WERI-Rb-1 (cell line): Measurements from ENCODE around the gene RAB33B.

Experiments used
- DNase-seq: peaks from one replicate; pipeline ENCODE4 v3.0.0-alpha.2; 2020
- H3K27ac ChIP-seq: fragments of 250-450 bp; sonication (Bioruptor Pico); 2 replicates; pipeline ENCODE4 v1.5.1; 2020; ENCODE audit warnings: mild to moderate bottlenecking, moderate library complexity
- H3K27me3 ChIP-seq: fragments of 250-450 bp; sonication (Bioruptor Pico); 2 replicates; pipeline ENCODE4 v1.5.1; 2021; ENCODE audit warnings: mild to moderate bottlenecking, low read depth, moderate library complexity; ENCODE audit not compliant: insufficient read depth, severe bottlenecking
- H3K36me3 ChIP-seq: fragments of 250-450 bp; sonication (Bioruptor Pico); 2 replicates; pipeline ENCODE4 v1.5.1; 2020; ENCODE audit warnings: mild to moderate bottlenecking, moderate library complexity
- H3K4me3 ChIP-seq: 2 replicates; pipeline ENCODE4 v1.5.1; 2011; ENCODE audit warnings: low read depth, mild to moderate bottlenecking, control low read depth, low read length
- H3K9me3 ChIP-seq: fragments of 250-450 bp; sonication (Bioruptor Pico); 2 replicates; pipeline ENCODE4 v1.5.1; 2021; ENCODE audit warnings: mild to moderate bottlenecking, moderate library complexity; ENCODE audit not compliant: severe bottlenecking
- TF ChIP-seq, protein P1 (sequence below): IDR thresholded peaks from 2 replicates; pipeline ENCODE4 v1.5.1; 2011; ENCODE audit warnings: low read depth, mild to moderate bottlenecking, control low read depth, inconsistent platforms, low read length

RAB33B gene

DNA sequence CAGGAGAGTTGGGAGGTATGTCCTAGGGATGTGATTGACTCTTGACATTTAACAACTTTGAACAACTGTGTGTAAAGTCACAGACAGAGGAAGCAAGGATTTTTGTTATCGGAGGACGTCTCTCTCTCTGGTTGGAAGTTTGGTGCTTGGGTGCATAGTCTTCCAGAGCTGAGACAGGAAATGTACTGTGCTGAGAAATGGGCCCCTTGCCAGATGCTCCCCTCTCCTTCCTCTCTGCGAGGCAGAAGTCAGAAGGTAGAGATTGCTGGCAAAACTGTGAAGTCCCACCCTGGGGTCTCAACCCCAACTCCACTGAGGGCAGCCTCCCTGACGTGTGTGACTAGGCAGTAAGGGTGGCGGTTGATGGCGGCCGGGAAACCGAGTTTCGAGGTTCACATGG, 52.9 kb downstream of the RAB33B start:
- TF ChIP-seq, protein P1, sequence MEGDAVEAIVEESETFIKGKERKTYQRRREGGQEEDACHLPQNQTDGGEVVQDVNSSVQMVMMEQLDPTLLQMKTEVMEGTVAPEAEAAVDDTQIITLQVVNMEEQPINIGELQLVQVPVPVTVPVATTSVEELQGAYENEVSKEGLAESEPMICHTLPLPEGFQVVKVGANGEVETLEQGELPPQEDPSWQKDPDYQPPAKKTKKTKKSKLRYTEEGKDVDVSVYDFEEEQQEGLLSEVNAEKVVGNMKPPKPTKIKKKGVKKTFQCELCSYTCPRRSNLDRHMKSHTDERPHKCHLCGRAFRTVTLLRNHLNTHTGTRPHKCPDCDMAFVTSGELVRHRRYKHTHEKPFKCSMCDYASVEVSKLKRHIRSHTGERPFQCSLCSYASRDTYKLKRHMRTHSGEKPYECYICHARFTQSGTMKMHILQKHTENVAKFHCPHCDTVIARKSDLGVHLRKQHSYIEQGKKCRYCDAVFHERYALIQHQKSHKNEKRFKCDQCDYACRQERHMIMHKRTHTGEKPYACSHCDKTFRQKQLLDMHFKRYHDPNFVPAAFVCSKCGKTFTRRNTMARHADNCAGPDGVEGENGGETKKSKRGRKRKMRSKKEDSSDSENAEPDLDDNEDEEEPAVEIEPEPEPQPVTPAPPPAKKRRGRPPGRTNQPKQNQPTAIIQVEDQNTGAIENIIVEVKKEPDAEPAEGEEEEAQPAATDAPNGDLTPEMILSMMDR = no peak
- no peaks in the 10 kb centered on the region for H3K36me3 ChIP-seq
- no peak for DNase-seq
- H3K27me3 ChIP-seq = no peaks in the 10 kb centered on the region
- H3K9me3 ChIP-seq = no peaks in the 10 kb centered on the region
- H3K4me3 ChIP-seq = no peak overlapping the region
- no peak overlapping the region for H3K27ac ChIP-seq

DNA sequence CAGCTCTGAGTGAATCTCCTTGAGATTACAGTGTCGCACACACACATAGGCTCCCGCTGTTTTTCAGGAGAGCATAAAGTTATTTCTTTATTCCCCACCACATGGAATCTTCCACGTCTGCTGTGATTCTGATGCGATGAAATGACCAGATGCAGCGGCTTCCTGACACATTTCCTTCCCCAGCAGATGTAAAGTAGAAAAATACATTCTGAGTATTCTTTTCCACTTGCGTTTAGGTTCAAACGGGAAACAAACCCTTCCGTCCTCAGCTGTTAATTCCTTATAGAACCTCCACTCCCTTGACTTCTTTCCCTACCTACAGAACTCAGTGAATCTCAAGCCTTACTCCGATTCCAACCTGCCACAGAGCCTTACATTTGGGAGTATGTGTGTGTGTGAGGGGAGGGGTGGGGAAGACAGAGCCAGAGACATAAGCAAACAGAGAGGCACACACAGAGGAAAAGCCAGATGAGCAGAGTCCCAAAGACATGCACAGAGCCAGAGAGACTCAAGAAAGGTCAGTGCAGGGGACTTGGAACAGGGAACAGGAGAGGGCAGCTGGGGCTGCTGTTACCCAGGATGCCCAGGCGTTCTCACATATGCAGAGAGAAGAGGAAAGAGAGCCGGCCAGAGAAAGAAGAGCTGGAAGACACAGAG, 54.8 kb downstream of the RAB33B start:
- no peaks in the 10 kb centered on the region for H3K9me3 ChIP-seq
- no peak for DNase-seq
- H3K36me3 ChIP-seq = no peaks in the 10 kb centered on the region
- no peaks in the 10 kb centered on the region for H3K27me3 ChIP-seq
- TF ChIP-seq, protein P1 = no peak
- no peak overlapping the region for H3K4me3 ChIP-seq
- H3K27ac ChIP-seq = no peak overlapping the region

DNA sequence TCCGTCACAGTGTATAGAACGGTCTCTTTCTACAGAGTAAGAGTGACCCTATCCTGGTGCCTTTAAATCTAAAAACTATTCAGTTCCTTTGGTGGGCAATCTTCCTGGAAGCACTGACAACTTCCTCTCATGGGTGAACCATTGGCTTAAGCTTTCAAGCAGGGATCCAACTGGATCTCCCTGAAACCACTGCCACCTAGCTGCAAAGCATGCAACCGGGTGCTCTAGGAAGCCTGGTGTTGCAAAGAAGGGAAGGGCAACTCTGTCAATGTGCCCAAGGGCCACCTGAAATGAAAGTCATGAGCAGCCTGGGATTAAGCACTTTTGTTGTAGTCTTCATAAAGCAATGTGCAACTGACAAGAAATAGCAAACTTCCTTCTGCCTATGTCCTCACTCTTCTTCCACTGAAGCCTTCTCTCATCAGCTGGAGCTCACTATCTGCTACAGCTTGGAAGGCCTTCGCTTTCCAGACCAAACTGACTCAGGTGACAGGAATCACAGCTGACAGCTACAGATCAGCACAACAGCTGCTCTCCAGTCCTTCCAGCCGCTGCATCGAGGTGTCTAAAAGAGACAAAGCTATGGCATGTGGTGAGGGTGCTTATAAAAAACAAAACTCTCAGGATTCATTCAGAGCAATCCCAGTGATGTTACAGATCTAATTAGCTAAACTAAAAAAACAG, 55.9 kb downstream of the RAB33B start:
- Histone ChIP-seq H3K27me3 (no peaks in the 10 kb centered on the region), H3K4me3 (no peak overlapping the region), H3K9me3 (no peaks in the 10 kb centered on the region), H3K27ac (no peak overlapping the region), H3K36me3 (no peaks in the 10 kb centered on the region)
- DNase-seq = peak; percentile 64
- TF ChIP-seq, protein P1 = peak; percentile 87

DNA sequence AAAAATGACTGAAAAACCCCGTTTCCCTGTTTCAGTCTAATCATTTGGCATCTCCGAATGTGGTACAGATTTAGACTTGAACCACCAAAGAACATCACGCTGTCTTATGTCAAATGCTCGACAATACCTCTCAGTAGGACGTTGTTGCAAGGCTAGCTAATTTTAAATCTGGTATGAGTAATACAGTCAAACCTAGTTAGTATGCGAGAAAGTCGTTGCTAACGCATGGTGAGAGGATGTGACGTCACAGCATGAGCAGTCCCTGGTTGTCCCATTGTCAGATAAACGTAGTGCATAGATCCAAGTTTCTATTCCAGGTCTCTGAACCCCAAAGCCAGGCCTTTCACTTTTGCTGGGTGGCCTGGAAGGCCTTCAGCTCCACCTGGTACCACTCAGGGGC, 57.4 kb downstream of the RAB33B start:
- no peaks in the 10 kb centered on the region for H3K36me3 ChIP-seq
- no peak overlapping the region for H3K27ac ChIP-seq
- H3K4me3 ChIP-seq = no peak overlapping the region
- no peak for DNase-seq
- TF ChIP-seq, protein P1 = no peak
- H3K9me3 ChIP-seq = no peaks in the 10 kb centered on the region
- no peaks in the 10 kb centered on the region for H3K27me3 ChIP-seq

DNA sequence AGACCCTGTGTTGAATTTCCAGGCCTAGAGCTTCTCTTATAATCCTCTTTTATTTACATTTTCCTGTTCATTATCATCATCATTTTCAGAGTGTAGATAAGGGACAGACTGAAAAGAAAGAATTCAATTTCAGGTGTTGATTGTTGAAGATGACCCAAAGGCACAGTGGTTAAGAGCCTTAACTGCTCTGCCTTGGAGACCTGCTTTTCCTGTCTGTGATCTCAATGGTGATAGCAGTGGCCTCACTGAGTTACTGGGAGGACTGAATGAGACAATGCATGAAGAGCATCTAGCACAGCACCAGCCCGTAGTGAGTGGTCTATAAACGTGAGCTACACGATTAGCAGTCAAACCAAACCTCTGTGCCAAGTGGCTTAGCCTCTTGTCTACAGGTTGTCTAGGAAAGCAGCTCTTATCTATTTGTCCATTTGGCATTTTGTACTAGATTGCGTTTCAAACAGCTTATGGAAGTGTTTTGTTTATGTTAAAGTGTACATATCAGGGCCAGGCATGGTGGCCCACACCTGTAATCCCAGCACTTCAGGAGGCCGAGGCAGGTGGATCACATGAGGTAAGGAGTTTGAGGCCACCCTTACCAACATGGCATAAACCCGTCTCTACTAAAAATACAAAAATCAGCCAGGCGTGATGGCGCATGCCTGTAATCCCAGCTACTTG, 60.6 kb downstream of the RAB33B start:
- TF ChIP-seq, protein P1 = no peak

More for the DNA sequence above, 60.6 kb downstream of the RAB33B start:
- Histone ChIP-seq H3K27ac (no peak overlapping the region), H3K27me3 (no peaks in the 10 kb centered on the region), H3K36me3 (no peaks in the 10 kb centered on the region), H3K9me3 (no peaks in the 10 kb centered on the region), H3K4me3 (no peak overlapping the region)
- no peak for DNase-seq
